Endodermal cell (in vitro differentiated cells): ENCODE data around the gene RIMBP3C. TPM values are rescaled to one million over a fixed set of nuclear protein-coding genes. Genes with fewer than 3 reads are reported as not detected.
A peak's percentile ranks its signal among the peaks of the same experiment; 100 is the strongest.
"Not testable (repeated sequence)": the region's sequence is repeated elsewhere in the genome, so short reads cannot be mapped to it uniquely, and the experiment has no call there.

Experiments used
- DNase-seq: peaks from one replicate; pipeline ENCODE4 v3.0.0-alpha.2; 2017
- H3K27ac ChIP-seq: 2 replicates; pipeline ENCODE4 v1.5.1; 2013; ENCODE audit warnings: mild to moderate bottlenecking, low read depth, low read length, moderate library complexity
- H3K27me3 ChIP-seq: 2 replicates; pipeline ENCODE4 v1.6.1; 2013; ENCODE audit warnings: mild to moderate bottlenecking, low read length, moderate library complexity; ENCODE audit not compliant: insufficient read depth, control insufficient read depth, poor library complexity, severe bottlenecking
- H3K36me3 ChIP-seq: 2 replicates; pipeline ENCODE4 v1.7.0; 2013; ENCODE audit warnings: mild to moderate bottlenecking, low read length, moderate library complexity; ENCODE audit not compliant: control insufficient read depth, insufficient read depth
- H3K4me1 ChIP-seq: one replicate; pipeline ENCODE4 v1.7.0; 2013; ENCODE audit warnings: low read length; ENCODE audit not compliant: control insufficient read depth, insufficient read depth
- H3K4me3 ChIP-seq: 2 replicates; pipeline ENCODE4 v1.5.1; 2013; ENCODE audit warnings: mild to moderate bottlenecking, low read length, moderate library complexity
- H3K9ac ChIP-seq: 2 replicates; pipeline ENCODE4 v1.6.1; 2013; ENCODE audit warnings: mild to moderate bottlenecking, low read length, moderate library complexity; ENCODE audit not compliant: poor library complexity, severe bottlenecking; ENCODE audit errors: extremely low read depth
- H3K9me3 ChIP-seq: 2 replicates; pipeline ENCODE4 v1.6.1; 2013; ENCODE audit warnings: mild to moderate bottlenecking, low read length, moderate library complexity; ENCODE audit not compliant: control insufficient read depth
- H3K27ac Mint-ChIP-seq: 2 replicates; pipeline ENCODE4 v1.8.0; 2020; ENCODE audit warnings: mixed read lengths
- H3K27me3 Mint-ChIP-seq: 2 replicates; pipeline ENCODE4 v1.8.0; 2021; ENCODE audit warnings: mild to moderate bottlenecking, mixed read lengths; ENCODE audit not compliant: insufficient read depth
- H3K36me3 Mint-ChIP-seq: 2 replicates; pipeline ENCODE4 v1.8.0; 2020; ENCODE audit warnings: low read depth, mixed read lengths
- H3K4me1 Mint-ChIP-seq: 2 replicates; pipeline ENCODE4 v1.8.0; 2020; ENCODE audit warnings: mixed read lengths
- H3K4me3 Mint-ChIP-seq: 2 replicates; pipeline ENCODE4 v1.8.0; 2020; ENCODE audit warnings: mild to moderate bottlenecking, moderate library complexity, mixed read lengths
- H3K9me3 Mint-ChIP-seq: 2 replicates; pipeline ENCODE4 v1.8.0; 2020; ENCODE audit warnings: mild to moderate bottlenecking, mixed read lengths
- WGBS, 2 experiments: methylation state at CpG; one replicate each; pipeline versions ENCODE4 v1.1.5 to v1.1.7; 2013; ENCODE audit warnings: missing lambda C conversion rate in 2 of 2, mixed read lengths in 1 of 2; ENCODE audit not compliant: insufficient coverage in 1 of 2, insufficient read length in 1 of 2; 5-methylcytosine and 5-hydroxymethylcytosine counted together
- total RNA-seq, 2 donors: library from RNA; stranded (reverse); fragmentation: NEBNext Ultra II Directional in 1 of 2; extraction: Animal tissue kit (Norgen Biotek cat#: 25700) in 1 of 2; gene quantifications; 2 replicates in 1 of 2; 3 replicates in 1 of 2; pipeline ENCODE4 v1.2.1, GENCODE V29; 2021

RIMBP3C gene
- total RNA-seq, 2 donors from 2014 or later = 0.53 to 0.75 TPM

DNA sequence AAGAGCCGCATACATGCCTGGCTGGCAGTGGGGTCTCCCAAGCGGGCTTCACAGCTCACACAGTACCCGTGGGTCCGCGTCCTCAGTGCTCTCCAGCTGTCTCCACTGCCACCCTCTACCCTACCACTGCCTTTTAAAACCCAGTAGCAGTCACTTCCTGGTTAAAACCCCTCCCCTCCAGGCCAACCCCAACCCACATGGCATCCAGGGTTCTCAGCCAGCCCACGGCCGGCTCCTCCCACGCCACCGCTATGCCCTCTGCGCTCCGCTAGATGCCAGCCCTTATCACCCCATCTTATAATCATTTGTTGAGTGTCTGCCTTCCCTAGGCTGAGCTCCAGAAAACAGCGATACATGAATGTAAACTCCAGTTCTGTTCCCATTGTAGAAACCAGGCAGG lies 37.1 kb downstream of the RIMBP3C start:
- H3K4me1 ChIP-seq, H3K36me3 Mint-ChIP-seq, DNase-seq, H3K36me3 ChIP-seq, H3K4me3 ChIP-seq, H3K9me3 ChIP-seq, H3K27ac ChIP-seq, H3K27ac Mint-ChIP-seq, H3K27me3 ChIP-seq, H3K9me3 Mint-ChIP-seq, H3K4me3 Mint-ChIP-seq, H3K9ac ChIP-seq, H3K27me3 Mint-ChIP-seq, H3K4me1 Mint-ChIP-seq: not testable (repeated sequence)
- no CpG with 5 or more reads among the region's 12 CpGs for WGBS, 2 experiments

DNA sequence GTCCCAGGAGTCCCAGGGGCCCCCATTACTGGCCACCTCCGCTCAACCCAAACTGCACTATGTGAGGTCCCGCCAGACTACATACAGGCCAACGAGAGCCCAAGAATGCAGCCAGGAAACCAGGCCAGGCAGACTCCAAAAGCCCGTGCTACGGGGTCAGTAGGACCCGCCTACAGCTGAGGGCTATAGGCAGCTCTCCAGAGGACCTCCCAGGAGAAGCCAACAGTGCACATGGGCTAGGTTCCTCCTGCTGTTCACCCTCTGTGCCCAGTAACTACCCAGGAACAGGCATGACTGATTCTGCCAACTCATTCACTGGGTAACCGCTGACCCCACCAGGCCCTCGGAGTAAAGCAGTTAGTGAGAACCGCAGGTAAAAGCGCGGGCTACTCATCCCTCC lies 39.2 kb downstream of the RIMBP3C start:
- not testable (repeated sequence) for H3K4me1 Mint-ChIP-seq, H3K27ac ChIP-seq, DNase-seq, H3K27me3 ChIP-seq, H3K36me3 Mint-ChIP-seq, H3K27me3 Mint-ChIP-seq, H3K4me3 ChIP-seq, H3K9ac ChIP-seq, H3K36me3 ChIP-seq, H3K4me3 Mint-ChIP-seq, H3K4me1 ChIP-seq, H3K9me3 Mint-ChIP-seq, H3K9me3 ChIP-seq
- peak overlapping the region; percentile 64 for H3K27ac Mint-ChIP-seq
- WGBS, 2 experiments = no CpG with 5 or more reads among the region's 11 CpGs

DNA sequence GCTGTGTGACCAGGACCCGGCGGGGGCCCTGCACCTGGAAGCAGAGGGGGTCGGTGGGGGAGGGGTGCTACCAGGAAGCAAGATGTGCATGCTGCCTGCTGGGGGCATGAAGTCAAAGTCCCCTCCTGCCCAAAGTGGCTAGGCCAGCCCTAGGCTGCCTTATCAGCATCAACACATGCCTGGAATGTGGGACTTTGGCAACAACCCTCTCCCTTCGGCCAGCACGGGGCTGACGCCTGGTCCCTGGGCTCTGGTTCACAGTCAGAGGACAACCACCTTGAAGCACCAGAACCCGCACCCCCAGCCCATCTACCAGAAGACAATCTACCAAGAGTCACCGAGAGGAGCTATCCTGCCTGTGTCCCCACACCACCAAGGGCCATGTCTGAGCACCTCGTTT lies 40.9 kb downstream of the RIMBP3C start:
- H3K27ac ChIP-seq, H3K36me3 ChIP-seq, H3K36me3 Mint-ChIP-seq, H3K4me1 ChIP-seq, H3K4me3 Mint-ChIP-seq, H3K4me3 ChIP-seq, H3K9ac ChIP-seq, H3K9me3 Mint-ChIP-seq, H3K4me1 Mint-ChIP-seq, H3K27ac Mint-ChIP-seq, H3K27me3 ChIP-seq, DNase-seq, H3K27me3 Mint-ChIP-seq, H3K9me3 ChIP-seq: not testable (repeated sequence)
- WGBS, 2 experiments = no CpG with 5 or more reads among the region's 9 CpGs

DNA sequence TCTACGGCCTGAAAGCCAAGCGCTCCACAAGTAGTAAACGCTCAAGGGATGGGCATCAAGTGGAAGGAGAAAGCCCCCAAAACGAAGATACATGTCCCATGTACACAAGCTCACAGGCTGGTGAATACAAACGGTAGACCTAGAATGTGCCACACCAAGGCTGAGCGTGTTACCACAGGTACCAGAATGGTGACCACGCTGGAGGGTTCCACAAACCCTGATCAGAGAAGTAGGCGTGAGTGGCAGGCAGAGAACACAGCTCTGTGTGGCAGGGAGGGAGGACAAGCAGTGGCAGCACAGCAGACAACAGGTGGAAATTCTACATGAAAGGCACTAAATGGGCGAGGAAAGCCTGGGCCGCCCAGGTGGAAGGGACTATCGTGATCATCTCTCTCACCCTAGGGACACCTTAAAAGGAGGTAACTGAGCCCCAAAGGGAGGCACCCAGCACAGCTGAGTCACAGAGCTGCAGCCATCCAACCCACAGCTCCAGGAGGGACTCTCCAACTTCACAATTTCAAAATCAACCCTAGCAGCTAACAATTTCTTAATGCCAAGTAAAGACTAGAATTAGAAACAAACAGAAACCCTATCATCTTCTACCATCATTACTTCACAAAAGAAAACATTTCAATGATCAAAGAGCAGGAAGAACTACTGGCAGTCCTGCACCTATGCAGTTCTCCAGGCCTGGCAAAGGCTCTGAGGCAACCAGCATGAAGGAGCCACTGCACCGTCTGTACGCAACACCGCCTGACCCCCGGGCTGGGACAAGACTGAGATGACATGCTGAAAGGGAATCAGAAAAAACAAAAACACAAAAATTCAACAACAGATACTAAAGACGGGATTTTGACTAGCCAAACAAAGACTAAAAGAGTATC lies 51.4 kb downstream of the RIMBP3C start:
- not testable (repeated sequence) for H3K9me3 Mint-ChIP-seq, H3K36me3 ChIP-seq
- WGBS, 2 experiments = no CpG with 5 or more reads among the region's 16 CpGs

DNA sequence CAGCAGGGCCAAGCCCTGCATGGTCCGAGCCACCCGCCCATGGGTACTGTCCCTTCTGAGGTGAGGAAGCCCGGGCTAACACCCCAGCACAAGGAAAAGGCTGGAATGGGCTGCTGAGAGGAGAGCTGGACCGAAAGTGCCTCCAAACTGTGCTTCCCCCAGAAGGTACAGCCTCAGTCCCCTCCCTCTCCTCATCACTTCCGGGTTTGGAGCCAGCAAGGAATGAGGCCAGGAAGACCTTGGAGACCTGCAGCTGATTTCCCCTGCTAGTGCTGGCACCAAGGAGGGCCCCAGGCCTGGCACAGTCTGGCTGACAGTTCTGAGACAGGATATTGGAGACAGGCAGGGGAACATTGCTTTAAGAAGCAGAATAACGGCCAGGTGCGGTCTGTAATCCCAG lies 52.8 kb downstream of the RIMBP3C start:
- not testable (repeated sequence) for H3K36me3 Mint-ChIP-seq, H3K36me3 ChIP-seq, H3K9ac ChIP-seq, H3K27me3 Mint-ChIP-seq, H3K27me3 ChIP-seq, H3K9me3 Mint-ChIP-seq, H3K4me1 Mint-ChIP-seq, DNase-seq, H3K4me3 ChIP-seq, H3K27ac ChIP-seq, H3K27ac Mint-ChIP-seq, H3K9me3 ChIP-seq, H3K4me1 ChIP-seq, H3K4me3 Mint-ChIP-seq
- WGBS, 2 experiments = no CpG with 5 or more reads among the region's 7 CpGs

More for the DNA sequence above, 51.4 kb downstream of the RIMBP3C start:
- H3K36me3 Mint-ChIP-seq, H3K9me3 ChIP-seq, DNase-seq, H3K4me1 Mint-ChIP-seq, H3K9ac ChIP-seq, H3K27ac ChIP-seq, H3K27me3 ChIP-seq, H3K27ac Mint-ChIP-seq, H3K4me3 ChIP-seq, H3K27me3 Mint-ChIP-seq, H3K4me1 ChIP-seq, H3K4me3 Mint-ChIP-seq: not testable (repeated sequence)

DNA sequence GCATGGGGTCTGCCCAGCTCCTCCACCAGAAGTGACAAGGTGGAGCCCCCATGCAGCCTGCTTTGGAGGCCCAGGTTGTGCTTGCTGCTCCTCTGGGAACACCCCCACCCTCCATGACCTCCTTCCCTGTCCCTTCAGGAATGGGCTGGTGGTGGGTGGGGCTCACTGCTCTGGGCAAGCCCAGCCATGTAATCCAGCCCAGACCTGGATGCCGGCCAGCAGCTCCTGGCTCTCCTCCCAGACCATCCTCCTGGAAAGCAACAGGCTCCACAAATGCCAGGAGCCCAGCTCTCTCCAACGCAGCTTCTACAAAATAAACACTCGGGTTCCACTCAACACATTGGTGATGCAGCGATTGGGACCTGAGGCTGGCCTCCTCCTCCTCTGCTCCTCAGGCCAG lies 53.3 kb downstream of the RIMBP3C start:
- not testable (repeated sequence) for H3K4me1 ChIP-seq, H3K36me3 Mint-ChIP-seq, H3K27ac ChIP-seq, H3K4me3 ChIP-seq, H3K9me3 ChIP-seq, H3K27ac Mint-ChIP-seq, H3K9me3 Mint-ChIP-seq, H3K27me3 ChIP-seq, H3K9ac ChIP-seq, H3K4me3 Mint-ChIP-seq, H3K36me3 ChIP-seq, H3K4me1 Mint-ChIP-seq, H3K27me3 Mint-ChIP-seq, DNase-seq
- no CpG with 5 or more reads among the region's 4 CpGs for WGBS, 2 experiments
